EL (cell line): ENCODE data around the gene GOLPH3L.
"Not testable (repeated sequence)": the region's sequence is repeated elsewhere in the genome, so short reads cannot be mapped to it uniquely, and the experiment has no call there.

Experiments used
- DNase-seq: peaks from one replicate; pipeline ENCODE4 v3.0.0-alpha.2; 2016

The GOLPH3L gene

DNA sequence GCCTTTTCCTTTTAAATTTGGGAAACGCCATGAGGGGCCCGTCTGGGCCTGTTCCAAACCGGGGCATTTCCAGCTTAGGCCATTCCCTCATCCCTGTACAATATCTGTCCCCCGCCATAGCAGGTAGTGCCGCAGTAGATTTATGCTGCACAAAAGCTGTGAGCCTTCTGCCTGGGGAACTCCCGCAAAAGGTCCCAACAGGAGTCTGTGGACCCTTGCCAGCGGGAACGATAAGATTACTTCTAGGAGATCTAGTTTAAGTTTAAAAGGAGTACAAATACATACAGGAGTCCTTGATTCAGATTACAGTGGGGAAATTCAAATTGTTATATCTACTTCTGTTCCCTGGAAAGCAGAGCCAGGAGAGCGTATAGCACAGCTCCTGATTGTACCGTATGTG, 42.3 kb downstream of the GOLPH3L start:
- not testable (repeated sequence) for DNase-seq

- no peak for DNase-seq
Observed at GRCh38 chr1:150650193-150650592, 46.8 kb downstream of the GOLPH3L start.

- no peak for DNase-seq
Observed at GRCh38 chr1:150649441-150650075, 47.4 kb downstream of the GOLPH3L start.

- DNase-seq = no peak
Observed at GRCh38 chr1:150642296-150642695, 54.7 kb downstream of the GOLPH3L start.

DNA sequence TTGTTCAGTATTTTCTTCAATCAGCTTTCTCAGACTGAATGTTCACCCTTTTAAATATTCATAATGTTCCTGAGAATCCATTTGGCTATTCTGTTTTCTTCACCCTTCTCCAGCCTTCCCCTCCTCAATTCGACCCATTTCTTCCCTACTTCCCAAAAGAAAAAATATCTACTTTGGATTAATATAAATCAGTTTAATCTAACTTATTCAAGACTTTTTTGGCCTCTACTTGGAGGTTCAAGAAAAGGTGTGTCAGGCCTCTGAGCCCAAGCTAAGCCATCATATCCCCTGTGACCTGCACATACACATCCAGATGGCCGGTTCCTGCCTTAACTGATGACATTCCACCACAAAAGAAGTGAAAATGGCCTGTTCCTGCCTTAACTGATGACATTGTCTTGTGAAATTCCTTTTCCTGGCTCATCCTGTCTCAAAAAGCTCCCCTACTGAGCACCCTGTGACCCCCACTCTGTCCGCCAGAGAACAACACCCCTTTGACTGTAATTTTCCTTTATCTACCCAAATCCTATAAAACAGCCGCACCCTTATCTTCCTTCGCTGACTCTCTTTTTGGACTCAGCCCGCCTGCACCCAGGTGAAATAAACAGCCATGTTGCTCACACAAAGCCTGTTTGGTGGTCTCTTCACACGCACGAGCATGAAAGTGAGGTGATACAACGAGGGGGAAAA, 55.7 kb downstream of the GOLPH3L start:
- DNase-seq = not testable (repeated sequence)

GRCh38 chr1:150638430-150638829, 58.5 kb downstream of the GOLPH3L start:
- DNase-seq = not testable (repeated sequence)

GRCh38 chr1:150634839-150635622, 61.9 kb downstream of the GOLPH3L start:
- DNase-seq = not testable (repeated sequence)

- DNase-seq = peak; percentile 100
Observed at GRCh38 chr1:150629115-150629928, 67.6 kb downstream of the GOLPH3L start, which contains the start of gene ENSA. Gene ENSA, minus strand, starts transcription at chr1:150629612. Its CDS starts 142 bp downstream, at chr1:150629470.

DNA sequence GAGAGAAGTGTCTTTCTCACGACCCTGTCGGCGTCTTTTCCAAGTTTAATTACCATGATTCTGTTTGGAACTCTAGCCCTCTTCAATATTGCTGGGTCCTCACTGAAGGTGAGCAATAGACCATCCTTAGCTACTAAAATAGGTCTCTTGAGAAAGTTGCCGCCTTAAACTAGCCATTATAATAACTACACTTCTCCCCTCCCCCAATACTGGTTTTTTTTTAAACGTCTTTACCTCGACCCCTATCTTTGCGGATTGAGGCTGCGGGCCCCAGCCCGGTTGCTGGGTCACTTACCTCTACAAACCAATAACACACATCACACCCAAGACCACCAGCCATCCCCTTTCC, 68.2 kb downstream of the GOLPH3L start:
- DNase-seq = no peak

- no peak for DNase-seq
Observed at GRCh38 chr1:150627826-150628410, 69.0 kb downstream of the GOLPH3L start.

DNA sequence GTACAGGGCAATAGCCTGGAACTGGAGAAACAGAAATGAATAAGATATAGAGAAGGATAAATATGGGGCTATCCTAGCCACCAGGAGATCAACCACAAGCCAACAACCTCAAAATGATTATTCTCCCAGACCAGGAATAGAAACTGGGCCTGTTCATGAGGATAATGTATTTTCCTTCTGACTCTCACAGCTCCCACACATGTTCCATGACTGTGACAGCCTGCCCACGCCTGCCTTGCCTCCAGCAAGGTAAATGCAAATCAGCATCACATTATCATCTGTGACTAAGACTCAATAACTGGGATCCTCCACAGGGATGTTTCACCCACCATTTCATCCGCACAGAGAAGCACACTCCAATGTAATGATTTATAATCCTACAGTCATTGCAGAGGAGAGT, 70.8 kb downstream of the GOLPH3L start:
- DNase-seq = no peak

DNA sequence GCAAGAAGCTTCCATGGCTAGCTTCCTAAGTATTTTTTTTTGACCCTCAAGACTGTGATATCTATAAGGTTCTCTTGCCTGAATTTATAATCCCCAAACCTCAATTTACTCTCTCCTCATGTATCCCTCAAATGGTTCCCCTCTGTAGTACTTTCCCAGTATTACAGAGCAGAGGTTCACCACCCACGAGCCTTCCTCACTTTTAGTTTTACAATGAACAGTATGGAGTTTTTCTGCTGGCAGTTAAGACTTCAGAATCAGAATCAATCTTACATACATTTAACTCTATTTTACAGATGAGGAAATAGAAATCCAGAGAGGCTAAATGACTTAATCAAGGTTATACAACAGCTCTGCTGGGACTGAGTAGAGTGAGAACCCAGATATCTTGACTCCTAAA, 72.4 kb downstream of the GOLPH3L start:
- not testable (repeated sequence) for DNase-seq

DNA sequence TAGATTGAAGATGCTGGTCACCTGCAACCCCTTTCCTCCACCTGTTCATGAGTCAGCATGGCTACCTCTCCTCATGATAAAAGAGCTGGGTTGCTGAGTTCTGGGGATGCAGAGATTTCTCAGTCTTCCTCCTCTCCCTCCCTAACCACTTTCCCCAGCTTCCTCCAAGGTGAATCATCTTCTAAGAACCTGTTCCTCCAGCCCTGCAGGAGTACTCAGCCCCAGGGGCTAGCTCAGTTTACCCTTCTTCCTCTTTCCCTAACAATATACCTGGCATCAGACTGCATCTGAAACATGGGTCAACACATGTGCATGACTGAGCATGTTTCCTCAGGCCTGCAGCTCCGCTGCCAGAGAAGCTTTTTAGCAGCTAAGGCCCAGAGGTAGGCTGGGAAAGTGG, 72.8 kb downstream of the GOLPH3L start:
- DNase-seq = not testable (repeated sequence)

GRCh38 chr1:150622303-150622975, 74.5 kb downstream of the GOLPH3L start:
- no peak for DNase-seq

DNA sequence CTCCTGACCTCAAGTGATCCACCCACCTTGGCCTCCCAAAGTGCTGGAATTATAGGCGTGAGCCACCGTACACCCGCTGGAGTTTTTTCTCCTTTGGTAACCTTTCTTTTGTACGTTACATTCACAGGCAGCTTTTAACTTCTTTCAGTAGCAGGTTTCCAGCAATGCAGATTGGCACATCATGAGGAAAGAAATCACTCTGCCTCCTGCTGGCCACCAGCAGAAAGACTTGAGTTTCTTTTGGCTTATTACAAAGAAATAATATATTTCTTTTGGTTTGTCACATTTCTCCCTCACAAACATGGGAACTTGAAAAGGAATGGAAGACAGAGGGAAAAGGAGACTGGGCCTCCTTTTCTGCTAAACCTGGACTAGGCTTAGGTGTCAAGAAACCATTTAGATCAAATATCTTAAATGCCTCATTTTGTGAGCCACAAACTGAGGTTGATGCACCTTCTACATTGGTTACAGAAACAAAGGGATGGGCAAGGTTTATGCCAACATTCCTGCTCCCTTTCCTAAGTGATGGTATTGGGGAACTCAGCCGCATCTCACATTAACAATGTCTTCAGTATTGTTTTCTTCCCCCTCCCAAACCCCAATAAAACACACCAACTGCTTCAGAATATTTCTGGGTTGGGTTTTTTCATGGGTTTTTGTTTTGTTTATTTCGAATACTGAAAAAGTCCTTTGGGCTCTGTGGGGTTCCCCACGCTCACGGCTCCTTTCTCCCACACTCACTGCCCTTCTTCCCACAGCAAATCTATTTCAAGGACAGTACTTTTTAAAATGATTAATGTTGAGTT, 75.3 kb downstream of the GOLPH3L start:
- DNase-seq = peak; percentile 48

- no peak for DNase-seq
Observed at GRCh38 chr1:150620919-150621318, 76.0 kb downstream of the GOLPH3L start.

- DNase-seq = peak; percentile 82
Observed at GRCh38 chr1:150619576-150620509, 77.1 kb downstream of the GOLPH3L start.

DNA sequence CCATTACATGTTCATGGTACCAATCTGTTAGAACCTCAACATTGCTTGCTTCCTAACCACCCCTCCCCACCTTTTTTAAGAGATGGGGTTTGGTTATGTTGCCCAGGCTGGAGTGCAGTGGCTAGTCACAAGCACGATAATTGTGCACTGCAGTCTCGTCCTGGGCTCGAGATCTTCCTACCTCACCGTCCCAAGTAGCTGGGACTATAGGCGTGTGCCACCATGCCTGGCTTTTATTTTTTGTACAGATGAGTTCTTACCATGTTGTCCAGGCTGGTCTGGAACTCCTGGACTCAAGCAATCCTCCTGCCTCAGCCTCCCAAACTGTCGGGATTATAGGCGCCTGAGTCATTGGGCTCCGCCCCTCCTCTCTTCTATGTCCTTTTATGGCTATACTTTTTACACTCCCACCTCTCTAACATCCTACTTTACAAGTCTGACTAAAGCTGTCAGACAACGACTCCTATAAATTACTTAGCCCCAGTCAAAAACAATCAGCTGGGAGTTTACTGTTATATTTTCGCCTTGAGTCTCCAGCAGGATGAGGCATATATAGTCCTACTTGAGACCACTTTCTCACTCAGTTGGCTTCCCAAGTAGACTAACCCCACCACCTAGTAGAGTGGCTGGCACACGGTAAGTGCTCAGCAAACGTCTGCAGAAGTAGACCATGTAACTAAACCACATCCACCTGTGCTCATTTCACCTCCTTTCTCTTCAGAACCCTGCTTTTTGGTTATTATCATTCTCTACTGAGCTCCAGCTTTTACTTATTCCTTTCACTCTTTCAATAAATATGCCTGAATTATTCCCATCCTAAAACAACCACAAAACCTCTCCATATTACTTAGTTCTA, 81.4 kb downstream of the GOLPH3L start:
- peak; percentile 12 for DNase-seq
